GM21423 (cell line): ENCODE measurements around the gene ST8SIA4.

ENCODE experiments used
- ATAC-seq: cut with Tn5 transposase; IDR thresholded peaks from one replicate; pipeline ENCODE4 v1.9.1; 2021; ENCODE audit warnings: mild to moderate bottlenecking, moderate library complexity; ENCODE audit not compliant: unreplicated experiment

Gene ST8SIA4

DNA sequence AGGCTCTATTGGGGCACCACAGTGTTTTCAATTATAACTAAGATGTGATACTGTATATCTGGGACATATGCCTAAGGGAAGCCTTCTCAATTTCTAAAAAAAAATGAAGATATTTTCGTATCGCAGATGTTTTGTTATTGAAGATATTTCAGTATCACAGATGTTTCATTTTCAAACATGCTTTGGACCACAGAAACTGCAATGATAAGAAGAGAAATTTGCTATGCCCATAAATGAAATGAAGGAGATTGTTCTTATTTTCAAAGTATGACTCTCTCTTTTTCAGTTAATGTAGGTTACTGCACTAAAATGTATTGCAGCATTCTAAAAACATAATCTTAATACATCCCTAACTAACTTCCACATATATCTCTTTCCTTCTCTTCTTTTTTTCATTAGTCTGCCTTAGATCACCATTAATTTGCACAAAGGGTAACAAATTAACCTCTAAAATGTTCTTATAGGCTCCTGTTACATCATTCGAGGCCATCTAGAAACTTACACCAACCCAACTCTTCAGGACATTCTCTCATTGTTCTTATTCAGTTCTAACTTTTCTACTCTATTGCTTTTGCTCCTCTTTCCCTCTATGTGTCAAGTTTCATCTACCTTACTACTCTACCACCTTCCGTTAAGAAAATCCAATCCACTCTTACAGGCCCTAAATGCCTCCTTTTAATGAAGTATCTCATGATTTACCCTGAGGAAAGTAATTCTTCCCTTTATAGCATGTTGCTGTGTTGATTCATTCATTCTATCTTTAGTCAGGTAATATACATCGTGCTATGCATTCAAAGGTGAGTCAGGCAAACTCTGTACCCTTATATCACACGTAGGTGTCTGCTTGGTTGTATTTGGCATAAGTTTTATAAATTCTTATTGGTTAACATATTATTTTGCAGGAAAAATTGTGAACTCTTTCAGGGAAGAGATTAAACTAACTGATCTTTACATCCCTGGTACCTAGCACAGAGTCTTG, 70.5 kb downstream of the ST8SIA4 start:
- no peak for ATAC-seq

DNA sequence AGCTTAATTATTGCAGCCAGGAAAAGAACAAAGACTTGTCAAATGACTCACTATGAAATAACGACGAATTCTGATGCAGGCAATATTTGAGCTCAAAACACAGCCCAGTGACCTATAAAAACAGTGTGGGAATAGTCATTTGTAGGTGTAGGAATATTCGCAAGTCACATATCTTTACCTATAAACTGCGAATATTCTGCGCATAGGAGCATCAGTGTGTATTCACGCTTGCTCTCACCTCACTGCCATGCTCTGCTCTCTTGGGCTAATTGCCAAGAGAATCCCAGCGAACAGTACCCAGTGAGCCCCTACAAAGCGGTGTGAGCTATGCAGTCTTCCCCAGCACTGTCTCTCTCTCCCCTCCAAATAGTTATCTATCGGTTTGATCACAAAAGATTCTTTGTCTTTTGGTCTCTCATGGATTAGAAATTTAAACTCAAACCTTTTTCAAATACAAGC, 74.2 kb downstream of the ST8SIA4 start:
- ATAC-seq, result no peak

DNA sequence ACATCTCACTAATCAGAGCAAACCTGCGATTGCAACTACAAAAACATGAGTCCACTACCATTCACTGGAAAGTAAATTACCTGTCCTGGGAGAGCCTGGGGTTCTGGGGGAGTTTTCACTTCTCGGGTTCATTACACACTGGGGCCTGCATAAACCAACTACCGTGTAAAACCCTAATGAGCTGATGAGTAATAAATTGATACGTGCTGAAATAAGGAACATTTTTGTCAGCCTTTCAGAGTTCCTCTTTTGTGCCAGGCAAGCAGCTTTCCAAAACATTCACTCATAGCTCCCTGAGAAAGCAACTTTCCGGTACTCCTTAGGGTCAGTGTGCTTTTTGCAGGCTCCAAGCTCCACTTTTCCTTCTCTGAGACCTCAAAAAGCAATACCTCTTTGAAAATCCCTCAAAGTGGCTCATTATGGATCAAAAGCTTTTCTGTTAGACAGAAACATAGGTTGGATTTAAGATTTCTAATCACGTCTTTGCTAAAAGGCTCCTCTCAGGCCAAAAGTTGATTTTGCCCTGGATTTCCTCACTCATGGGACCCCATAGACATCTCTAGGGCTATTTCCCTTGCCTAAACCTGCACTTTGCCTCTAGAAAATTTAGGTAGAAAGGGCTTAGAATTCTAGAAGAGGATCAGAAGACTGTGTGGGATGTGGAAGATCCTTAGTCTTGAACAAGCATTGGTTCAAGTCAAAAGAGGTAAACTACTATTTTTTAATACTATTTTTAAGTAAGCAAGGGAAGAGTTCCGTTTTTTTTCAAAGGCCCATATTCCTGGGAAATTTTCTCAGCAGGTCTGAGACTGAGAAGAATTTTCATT, 74.8 kb downstream of the ST8SIA4 start:
- ATAC-seq, result peak; percentile 81

- ATAC-seq, result peak; percentile 34
These were observed 75.6 kb downstream of the ST8SIA4 start for GRCh38 chr5:100827481-100827889.

DNA sequence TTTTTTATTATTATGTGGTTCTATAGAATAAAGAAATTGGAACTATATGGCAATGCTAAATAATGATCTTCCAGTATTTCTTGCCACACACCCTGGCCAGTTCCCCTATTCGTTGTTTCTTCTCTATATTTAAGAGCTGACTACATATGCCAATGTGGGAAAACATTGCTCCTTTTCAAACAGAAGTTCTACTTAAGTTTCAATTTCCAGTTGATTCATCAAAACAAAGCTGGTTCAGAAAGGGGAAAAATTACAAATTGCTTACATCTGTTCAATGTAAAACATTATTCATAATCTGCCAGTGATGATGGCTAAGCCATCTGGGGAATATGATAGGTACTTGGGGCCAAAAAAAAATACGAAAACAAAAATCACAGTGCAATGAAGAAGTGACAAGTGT, 76.9 kb downstream of the ST8SIA4 start:
- peak; percentile 25 for ATAC-seq

DNA sequence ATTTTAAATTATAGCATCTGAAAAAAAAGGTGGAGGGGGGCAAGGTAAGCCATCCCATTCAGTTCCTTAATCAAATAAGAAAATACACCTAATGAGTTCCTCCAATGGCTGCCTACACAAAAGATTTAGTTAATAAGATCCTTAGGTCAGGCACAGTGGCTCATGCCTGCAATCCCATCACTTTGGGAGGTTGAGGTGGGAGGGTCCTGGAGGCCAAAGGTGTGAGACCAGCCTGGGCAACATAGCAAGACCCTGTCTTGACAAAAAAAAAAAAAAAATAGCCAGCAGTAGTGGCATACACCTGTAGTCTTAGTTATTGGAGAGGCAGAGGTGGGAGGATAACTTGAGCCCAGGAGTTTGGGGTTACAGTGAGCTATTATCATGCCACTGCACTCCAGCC, 78.4 kb downstream of the ST8SIA4 start:
- no peak for ATAC-seq

GRCh38 chr5:100823812-100824211, 79.3 kb downstream of the ST8SIA4 start:
- ATAC-seq, result no peak

DNA sequence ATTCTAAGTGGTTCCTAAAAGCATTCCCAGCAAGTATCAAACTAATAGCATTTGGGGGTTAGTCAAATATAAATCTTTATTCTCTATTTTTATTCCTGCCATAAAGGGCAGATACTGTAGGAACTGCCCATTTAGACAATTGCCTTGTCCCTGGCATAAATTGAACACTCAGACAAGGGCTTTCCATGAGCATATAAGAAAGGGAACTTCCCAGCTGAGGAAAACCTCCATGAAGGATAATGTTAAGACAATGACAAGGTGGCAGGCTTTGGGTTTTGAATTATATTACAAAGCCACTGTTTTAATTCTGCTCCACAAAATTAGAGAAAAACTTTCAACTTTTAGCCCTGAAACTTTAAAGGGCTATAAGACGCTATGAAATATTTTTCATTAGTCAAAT, 81.3 kb downstream of the ST8SIA4 start:
- no peak for ATAC-seq

DNA sequence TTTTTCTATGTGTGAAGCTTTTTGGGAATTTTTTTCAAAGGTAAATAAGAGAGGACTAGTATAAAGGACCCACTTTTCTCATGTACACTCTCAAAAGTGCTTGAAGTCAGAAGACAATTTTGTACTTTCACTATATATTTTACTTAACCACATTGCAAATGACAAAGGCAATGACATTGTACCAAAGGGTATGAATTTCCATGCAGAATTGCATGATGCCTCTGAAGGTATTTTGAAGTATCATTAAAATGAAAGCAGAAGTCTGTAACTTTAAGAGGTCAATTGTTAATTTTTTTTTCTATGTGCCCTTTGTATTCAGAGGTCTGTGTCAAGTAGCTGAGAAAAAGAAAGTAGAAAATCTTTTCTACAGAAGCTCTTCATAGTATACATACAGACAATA, 84.7 kb downstream of the ST8SIA4 start:
- ATAC-seq, result peak; percentile 36

- no peak for ATAC-seq
These were observed 99.7 kb downstream of the ST8SIA4 start for GRCh38 chr5:100803397-100803796.

DNA sequence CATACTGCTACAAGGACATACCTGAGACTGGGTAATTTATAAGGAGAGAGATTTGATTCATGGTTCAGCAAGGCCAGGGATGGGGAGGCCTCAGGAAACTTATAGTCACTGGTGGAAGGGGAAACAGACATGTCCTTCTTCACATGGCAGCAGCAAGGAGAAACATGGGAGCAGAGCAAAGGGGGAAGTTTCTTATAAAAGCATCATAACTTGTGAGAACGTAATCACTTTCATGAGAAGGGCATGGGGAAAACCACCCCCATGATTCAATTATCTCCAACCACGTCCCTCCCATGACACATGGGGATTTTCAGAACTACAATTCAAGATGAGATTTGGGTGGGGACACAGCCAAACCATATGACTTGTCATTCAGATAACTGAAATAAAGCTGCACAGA, 100.9 kb downstream of the ST8SIA4 start:
- ATAC-seq, result no peak

- ATAC-seq, result no peak
These were observed 102.5 kb downstream of the ST8SIA4 start for GRCh38 chr5:100800562-100800961.

DNA sequence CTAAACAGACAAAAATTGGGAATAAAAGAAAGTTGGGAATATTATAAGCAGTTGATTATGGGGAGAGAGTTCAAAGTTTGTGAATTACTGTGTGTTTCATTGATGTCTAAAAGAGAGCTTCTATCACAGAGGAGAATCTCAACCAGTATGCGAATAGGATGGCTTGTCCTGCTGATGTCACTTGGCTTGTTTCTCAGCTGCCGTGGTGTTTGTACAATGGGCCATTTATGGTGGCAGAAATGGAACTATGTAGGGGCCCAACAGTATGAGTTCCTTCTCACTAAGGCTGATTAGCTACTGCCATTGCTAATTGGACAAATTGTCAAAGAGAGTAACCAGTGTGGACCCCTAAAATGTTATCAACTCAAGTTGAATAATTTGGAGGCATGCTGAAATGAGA, 103.9 kb downstream of the ST8SIA4 start:
- no peak for ATAC-seq

GRCh38 chr5:100797861-100798260, 105.2 kb downstream of the ST8SIA4 start:
- ATAC-seq, result no peak

GRCh38 chr5:100796851-100797250, 106.2 kb downstream of the ST8SIA4 start:
- no peak for ATAC-seq

DNA sequence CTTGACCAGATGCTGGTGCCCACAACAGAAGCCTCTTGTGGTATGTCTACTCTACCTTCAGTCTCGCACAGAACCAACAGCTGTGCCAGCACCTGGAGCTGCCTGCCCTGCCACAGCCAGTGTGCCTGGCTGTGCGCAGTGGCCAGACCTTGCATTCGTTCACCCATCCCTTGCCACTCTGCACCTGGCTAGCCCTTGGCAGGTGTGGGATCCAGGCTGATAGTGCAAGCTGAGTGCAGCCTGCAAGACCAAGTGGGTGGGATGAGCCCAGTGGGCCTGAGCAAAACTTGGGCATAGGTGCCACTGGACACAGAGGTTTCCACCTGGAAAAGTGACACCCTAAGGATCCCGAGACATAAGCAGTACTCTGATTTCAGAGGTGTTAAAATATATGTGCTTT, 108.2 kb downstream of the ST8SIA4 start:
- no peak for ATAC-seq

DNA sequence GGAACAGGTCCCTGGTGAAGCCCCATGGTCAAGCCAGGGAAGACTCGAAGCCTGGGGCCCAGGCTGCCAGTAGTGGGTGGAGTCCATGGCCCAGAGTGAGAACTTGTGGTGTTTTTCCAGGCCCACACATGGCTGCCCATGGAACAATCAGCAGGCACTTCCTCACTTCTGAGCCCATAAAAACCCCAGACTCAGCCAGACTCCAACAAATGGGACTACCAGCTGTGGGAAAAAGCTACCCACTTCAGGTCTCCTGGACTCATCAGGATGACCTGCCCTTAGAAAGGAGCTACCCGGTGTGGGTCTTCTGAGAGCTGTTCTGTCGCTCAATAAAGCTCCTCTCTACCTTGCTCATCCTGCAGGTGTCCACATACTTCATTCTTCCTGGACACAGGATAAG, 108.9 kb downstream of the ST8SIA4 start:
- ATAC-seq, result no peak

DNA sequence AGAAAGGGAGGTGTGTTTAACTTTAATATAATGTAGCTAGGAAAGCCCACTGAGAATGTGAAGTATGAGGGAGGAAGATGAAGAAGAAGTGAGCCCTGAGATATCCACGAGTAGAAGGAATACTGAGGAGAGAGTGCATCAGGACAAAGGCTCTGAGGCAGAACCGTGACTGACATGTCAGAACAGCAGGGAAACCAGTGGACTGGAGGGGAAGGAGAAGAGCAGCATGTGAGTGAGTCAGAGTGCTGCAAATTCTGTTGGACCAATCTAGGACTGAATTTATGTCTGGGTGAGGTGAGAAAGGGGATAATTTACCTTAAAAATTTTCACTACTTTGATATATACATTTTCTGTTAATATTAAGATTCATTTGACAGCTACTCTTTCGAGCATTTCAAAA, 110.3 kb downstream of the ST8SIA4 start:
- ATAC-seq, result no peak

GRCh38 chr5:100791391-100791790, 111.7 kb downstream of the ST8SIA4 start:
- ATAC-seq, result no peak

GRCh38 chr5:100790951-100791350, 112.1 kb downstream of the ST8SIA4 start:
- no peak for ATAC-seq

- ATAC-seq, result peak; percentile 81
These were observed 112.9 kb downstream of the ST8SIA4 start for GRCh38 chr5:100790170-100790665.
